Right kidney (tissue), 1 donor: Measurements from ENCODE around the gene SLC39A13.
A peak's percentile ranks its signal among the peaks of the same experiment; 100 is the strongest.

ENCODE experiments used
- DNase-seq: peaks from one replicate; pipeline ENCODE4 v3.0.0-alpha.2; 2016

Gene SLC39A13

GRCh38 chr11:47403135-47403534, 5.3 kb upstream of the SLC39A13 start:
- DNase-seq = no peak

GRCh38 chr11:47403571-47403970, 4.8 kb upstream of the SLC39A13 start:
- DNase-seq = no peak

GRCh38 chr11:47406896-47407745, 1.3 kb upstream of the SLC39A13 start:
- no peak for DNase-seq

- DNase-seq = peak; percentile 80
Measured at GRCh38 chr11:47408598-47409439, 429 bp downstream of the SLC39A13 start.

GRCh38 chr11:47409440-47410369, 1.3 kb downstream of the SLC39A13 start:
- no peak for DNase-seq

- DNase-seq = no peak
Measured at GRCh38 chr11:47410370-47411264, 2.2 kb downstream of the SLC39A13 start.

- DNase-seq = no peak
Measured at GRCh38 chr11:47411884-47412746, 3.7 kb downstream of the SLC39A13 start.

- DNase-seq = no peak
Measured at GRCh38 chr11:47413351-47413750, 5.0 kb downstream of the SLC39A13 start.

GRCh38 chr11:47413908-47414684, 5.7 kb downstream of the SLC39A13 start:
- no peak for DNase-seq

GRCh38 chr11:47414685-47415070, 6.3 kb downstream of the SLC39A13 start:
- DNase-seq = no peak

GRCh38 chr11:47415091-47415854, 6.9 kb downstream of the SLC39A13 start:
- no peak for DNase-seq

- DNase-seq = no peak
Measured at GRCh38 chr11:47415949-47416472, 7.6 kb downstream of the SLC39A13 start.

GRCh38 chr11:47417712-47418111, 9.3 kb downstream of the SLC39A13 start:
- no peak for DNase-seq

- DNase-seq = no peak
Measured at GRCh38 chr11:47418454-47419259, 10.3 kb downstream of the SLC39A13 start.

- no peak for DNase-seq
Measured at GRCh38 chr11:47425611-47426010, 17.2 kb downstream of the SLC39A13 start.

- peak; percentile 99 for DNase-seq
Measured at GRCh38 chr11:47426062-47426956, 17.9 kb downstream of the SLC39A13 start, which contains the start of gene PSMC3. Gene PSMC3, minus strand, starts transcription at chr11:47426439. Its CDS starts 160 bp downstream, at chr11:47426279.
